Fibroblast of lung (primary cell): Measurements from ENCODE around the gene AFAP1.

Experiments
- CTCF ChIP-seq, 2 donors: IDR thresholded peaks in 1 of 2; conservative IDR thresholded peaks in 1 of 2; 1 replicate in 1 of 2; 2 replicates in 1 of 2; pipeline ENCODE4 v1.5.1; 2011 to 2012; ENCODE audit warnings: low read length in 2 of 2, control low read depth in 1 of 2, inconsistent platforms in 1 of 2, low read depth in 1 of 2, mild to moderate bottlenecking in 1 of 2
- EZH2 ChIP-seq: IDR thresholded peaks from 2 replicates; pipeline ENCODE4 v1.5.1; 2012; ENCODE audit warnings: low read length, control low read depth, mild to moderate bottlenecking; ENCODE audit errors: missing control alignments

DNA sequence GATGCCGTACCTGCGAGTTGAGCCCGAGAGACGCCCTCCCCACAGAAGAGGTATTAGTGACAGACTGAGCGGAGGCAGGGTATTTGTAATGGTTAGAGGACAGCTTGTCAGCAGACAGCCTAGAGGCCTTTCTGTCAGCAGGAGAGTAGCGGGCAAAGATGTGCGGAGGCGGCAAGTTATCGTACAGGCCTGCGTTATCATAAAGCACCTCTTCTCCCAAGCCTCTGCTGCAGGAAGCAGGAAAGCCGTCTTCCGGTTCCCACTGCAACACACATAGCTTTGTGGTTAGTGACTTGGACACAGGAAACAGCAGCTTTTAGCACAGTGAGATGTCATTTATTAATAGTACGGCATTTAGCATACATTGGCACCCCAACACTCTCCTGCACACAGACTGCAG is 158.3 kb downstream of the AFAP1 start:
- TF ChIP-seq EZH2 (no peak), CTCF (conservative IDR thresholded peaks at IDR 0.05 in 1 of 2, IDR thresholded peaks at IDR 0.05 in 1 of 2; ENCODE audit: low read depth in 1 of 2, low read length in 2 of 2) (no peak)
